ENCODE measurements around the gene LHFPL6. TPM values are rescaled to one million over a fixed set of nuclear protein-coding genes. Genes with fewer than 3 reads are reported as not detected.

LHFPL6 gene
- total and polyA plus RNA-seq, 2 experiments from 2014 or later, result 7.8 to 9.5 TPM

GRCh38 chr13:39516096-39516495 is 86.9 kb downstream of the LHFPL6 start:
- H3K27me3 Mint-ChIP-seq (ENCODE audit: insufficient read depth, low read depth, poor library complexity), result no peaks in the 10 kb centered on the region
- no peak for DNase-seq (ENCODE audit: low spot score)
- Histone ChIP-seq H3K4me2 (0 out of 2 replicates have a peak overlapping the region, but pooled peaks have one; percentile 9), H3K27me3 (ENCODE audit: insufficient read depth) (no peaks in the 10 kb centered on the region), H4K20me1 (replicated peaks; ENCODE audit: insufficient read depth) (no peaks in the 10 kb centered on the region), H2AFZ (no peak overlapping the region), H3K27ac (ENCODE audit: low read depth) (no peak overlapping the region), H3K9me2 (ENCODE audit: insufficient read depth) (no peaks in the 10 kb centered on the region; the same call in 1 of the 2 replicates), H3K4me3 (no peak overlapping the region), H3F3A (replicated peaks; ENCODE audit: low read depth) (no peaks in the 10 kb centered on the region), H3K36me3 (ENCODE audit: insufficient read depth) (no peaks in the 10 kb centered on the region), H3K79me2 (replicated peaks; ENCODE audit: insufficient read depth) (no peaks in the 10 kb centered on the region), H3K4me1 (ENCODE audit: insufficient read depth) (peaks cover 12% of the 10 kb centered on the region)
- H3K4me1 Mint-ChIP-seq, result peaks cover 16% of the 10 kb centered on the region
- H3K9me3 Mint-ChIP-seq, result no peaks in the 10 kb centered on the region
- ATAC-seq, result no peak
- no peaks in the 10 kb centered on the region for H3K36me3 Mint-ChIP-seq (ENCODE audit: low read depth)
- no peak overlapping the region for H3K27ac Mint-ChIP-seq
- no peak overlapping the region for H3K4me3 Mint-ChIP-seq
- TF ChIP-seq CTCF (conservative IDR thresholded peaks at IDR 0.05; ENCODE audit: low read depth in 2 of 2) (no peak), POLR2AphosphoS5 (IDR thresholded peaks at IDR 0.05; ENCODE audit: low read depth) (no peak), ZNF331 (CRISPR knock-in tag; IDR thresholded peaks at IDR 0.05; ENCODE audit: low read depth) (no peak), EZH2phosphoT487 (IDR thresholded peaks at IDR 0.05; ENCODE audit: unreplicated experiment) (no peak), REST (IDR thresholded peaks at IDR 0.05; ENCODE audit: unreplicated experiment) (no peak), ZNF114 (CRISPR knock-in tag; IDR thresholded peaks at IDR 0.05) (no peak), NANOG (IDR thresholded peaks at IDR 0.05; ENCODE audit: borderline replicate concordance) (no peak), EZH2 (IDR thresholded peaks at IDR 0.05; ENCODE audit: low read depth, unreplicated experiment) (no peak), CREB1 (CRISPR knock-in tag; IDR thresholded peaks at IDR 0.05; ENCODE audit: low read depth) (no peak), ETS1 (IDR thresholded peaks at IDR 0.05) (no peak), STAT1 (IDR thresholded peaks at IDR 0.05; ENCODE audit: unreplicated experiment) (no peak), JUNB (IDR thresholded peaks at IDR 0.05; ENCODE audit: unreplicated experiment) (no peak), ZNF462 (CRISPR knock-in tag; IDR thresholded peaks at IDR 0.05) (no peak)

Measured in GM23338 (cell line).